ENCODE data around the gene RNASEH2B.
A peak's percentile ranks its signal among the peaks of the same experiment; 100 is the strongest.

GRCh38 chr13:50990818-50991506 lies 81.4 kb downstream of the RNASEH2B start:
- TF ChIP-seq EZH2 (IDR thresholded peaks at IDR 0.05; ENCODE audit: borderline replicate concordance, insufficient read depth, low read length, poor library complexity, severe bottlenecking) (no peak), CTCF (IDR thresholded peaks at IDR 0.05; ENCODE audit: poor library complexity, severe bottlenecking) (no peak), SMC3 (conservative IDR thresholded peaks at IDR 0.05; ENCODE audit: poor library complexity) (no peak), EP300 (conservative IDR thresholded peaks at IDR 0.05; ENCODE audit: poor library complexity, severe bottlenecking) (peak; percentile 3), POLR2AphosphoS5 (IDR thresholded peaks at IDR 0.05) (no peak), MXI1 (conservative IDR thresholded peaks at IDR 0.05; ENCODE audit: poor library complexity, severe bottlenecking) (no peak)

All from neural cell (in vitro differentiated cells).